Duodenal mucosa (tissue), 2 donors: ENCODE measurements around the gene ABCA1.
"Not testable (repeated sequence)": the region's sequence is repeated elsewhere in the genome, so short reads cannot be mapped to it uniquely, and the experiment has no call there.

ENCODE experiments used
- H3K27ac ChIP-seq: one replicate; pipeline ENCODE4 v1.7.0; 2013; ENCODE audit warnings: low read depth, low read length
- H3K27me3 ChIP-seq, 2 donors: one replicate each; pipeline ENCODE4 v1.7.0; 2013; ENCODE audit warnings: low read length in 2 of 2, control low read depth in 1 of 2; ENCODE audit not compliant: insufficient read depth in 2 of 2, control insufficient read depth in 1 of 2
- H3K36me3 ChIP-seq, 2 donors: one replicate each; pipeline ENCODE4 v1.7.0; 2013; ENCODE audit warnings: low read length in 2 of 2, control low read depth in 1 of 2; ENCODE audit not compliant: insufficient read depth in 2 of 2, control insufficient read depth in 1 of 2
- H3K4me1 ChIP-seq, 2 donors: one replicate each; pipeline ENCODE4 v1.7.0; 2013; ENCODE audit warnings: low read length in 2 of 2, control low read depth in 1 of 2; ENCODE audit not compliant: insufficient read depth in 2 of 2, control insufficient read depth in 1 of 2
- H3K4me3 ChIP-seq, 2 donors: one replicate each; pipeline ENCODE4 v1.7.0; 2013; ENCODE audit warnings: low read length in 2 of 2, low read depth in 1 of 2
- H3K9ac ChIP-seq, 2 donors: one replicate each; pipeline ENCODE4 v1.7.0; 2013; ENCODE audit warnings: low read length in 2 of 2, low read depth in 1 of 2
- H3K9me3 ChIP-seq, 2 donors: one replicate each; pipeline ENCODE4 v1.7.0; 2013; ENCODE audit warnings: low read length in 2 of 2, control low read depth in 1 of 2; ENCODE audit not compliant: control insufficient read depth in 1 of 2

ABCA1 gene

GRCh38 chr9:104927912-104928740 is at the start of gene ABCA1:
Gene ABCA1 (minus strand): TSS chr9:104928155. CDS start chr9:104903679, 24,476 bp downstream.
- H3K36me3 ChIP-seq = no peaks in the 10 kb centered on the region
- peak within 1 kb of the TSS; percentile 57 to 86 for H3K9ac ChIP-seq
- peaks cover 0 to 15% of the 10 kb centered on the region in 2 donors for H3K4me1 ChIP-seq
- peak within 1 kb of the TSS; percentile 69 for H3K27ac ChIP-seq
- H3K4me3 ChIP-seq = peak within 1 kb of the TSS; percentile 89 to 97
- no peaks in the 10 kb centered on the region for H3K27me3 ChIP-seq
- H3K9me3 ChIP-seq = no peaks in the 10 kb centered on the region

GRCh38 chr9:104977580-104977979 is 49.6 kb upstream of the ABCA1 start:
- Histone ChIP-seq H3K9ac (no peak overlapping the region), H3K27me3 (no peaks in the 10 kb centered on the region), H3K9me3 (no peaks in the 10 kb centered on the region), H3K4me3 (no peak overlapping the region), H3K4me1 (no peaks in the 10 kb centered on the region), H3K27ac (no peak overlapping the region), H3K36me3 (no peaks in the 10 kb centered on the region)

- Histone ChIP-seq H3K4me1 (no peaks in the 10 kb centered on the region), H3K27me3 (no peaks in the 10 kb centered on the region), H3K4me3 (no peak overlapping the region), H3K36me3 (no peaks in the 10 kb centered on the region), H3K9ac (no peak overlapping the region), H3K9me3 (no peaks in the 10 kb centered on the region), H3K27ac (no peak overlapping the region)
Measured at GRCh38 chr9:104977168-104977567, 49.2 kb upstream of the ABCA1 start.

GRCh38 chr9:104975966-104976595 is 48.1 kb upstream of the ABCA1 start:
- H3K27me3 ChIP-seq, H3K9ac ChIP-seq, H3K36me3 ChIP-seq, H3K27ac ChIP-seq, H3K4me3 ChIP-seq, H3K4me1 ChIP-seq, H3K9me3 ChIP-seq: not testable (repeated sequence)

- Histone ChIP-seq H3K9ac (no peak overlapping the region), H3K4me1 (no peaks in the 10 kb centered on the region), H3K27ac (no peak overlapping the region), H3K4me3 (no peak overlapping the region), H3K9me3 (no peaks in the 10 kb centered on the region), H3K27me3 (no peaks in the 10 kb centered on the region), H3K36me3 (no peaks in the 10 kb centered on the region)
Measured at GRCh38 chr9:104974053-104974962, 46.4 kb upstream of the ABCA1 start.

- H3K27me3 ChIP-seq = no peaks in the 10 kb centered on the region
- peaks cover 0 to 3% of the 10 kb centered on the region in 2 donors for H3K4me1 ChIP-seq
- H3K9ac ChIP-seq = no peak overlapping the region
- no peak overlapping the region for H3K27ac ChIP-seq
- no peaks in the 10 kb centered on the region for H3K9me3 ChIP-seq
- no peak overlapping the region for H3K4me3 ChIP-seq
- no peaks in the 10 kb centered on the region for H3K36me3 ChIP-seq
Measured at GRCh38 chr9:104972242-104972866, 44.4 kb upstream of the ABCA1 start.

- no peaks in the 10 kb centered on the region for H3K9me3 ChIP-seq
- no peak overlapping the region for H3K4me3 ChIP-seq
- H3K4me1 ChIP-seq = peaks cover 0 to 3% of the 10 kb centered on the region in 2 donors
- no peaks in the 10 kb centered on the region for H3K36me3 ChIP-seq
- no peak overlapping the region for H3K27ac ChIP-seq
- no peak overlapping the region for H3K9ac ChIP-seq
- H3K27me3 ChIP-seq = no peaks in the 10 kb centered on the region
Measured at GRCh38 chr9:104971511-104971910, 43.6 kb upstream of the ABCA1 start.

GRCh38 chr9:104970271-104970987 is 42.5 kb upstream of the ABCA1 start:
- Histone ChIP-seq H3K4me3 (no peak overlapping the region), H3K27ac (no peak overlapping the region), H3K27me3 (no peaks in the 10 kb centered on the region), H3K9me3 (no peaks in the 10 kb centered on the region), H3K36me3 (no peaks in the 10 kb centered on the region), H3K9ac (no peak overlapping the region), H3K4me1 (peaks cover 0 to 3% of the 10 kb centered on the region in 2 donors)

- no peak overlapping the region for H3K27ac ChIP-seq
- H3K9me3 ChIP-seq = no peaks in the 10 kb centered on the region
- no peak overlapping the region for H3K9ac ChIP-seq
- H3K27me3 ChIP-seq = no peaks in the 10 kb centered on the region
- peaks cover 0 to 3% of the 10 kb centered on the region in 2 donors for H3K4me1 ChIP-seq
- H3K4me3 ChIP-seq = no peak overlapping the region
- no peaks in the 10 kb centered on the region for H3K36me3 ChIP-seq
Measured at GRCh38 chr9:104969116-104969515, 41.2 kb upstream of the ABCA1 start.
